ENCODE measurements around the gene GPR75. TPM values are rescaled to one million over a fixed set of nuclear protein-coding genes. Genes with fewer than 3 reads are reported as not detected.

The GPR75 gene
- total RNA-seq, 2 donors from 2014 or later: 1.3 to 2.5 TPM

- no peaks in the 10 kb centered on the region for H3K9me3 ChIP-seq
- H3K36me3 ChIP-seq: peaks cover 38% of the 10 kb centered on the region
- H3K27ac ChIP-seq: no peak overlapping the region
- H3K27me3 ChIP-seq: no peaks in the 10 kb centered on the region
- no peak overlapping the region for H3K4me3 ChIP-seq
- H3K4me1 ChIP-seq: no peaks in the 10 kb centered on the region
- no peak for TF ChIP-seq CTCF (IDR thresholded peaks at IDR 0.05)
- DNase-seq (ENCODE audit: low spot score): no peak
These were observed 6.2 kb upstream of the GPR75 start for GRCh38 chr2:53865962-53866361.

GRCh38 chr2:53865264-53865663 is 5.5 kb upstream of the GPR75 start:
- no peak for TF ChIP-seq CTCF (IDR thresholded peaks at IDR 0.05)
- Histone ChIP-seq H3K27me3 (no peaks in the 10 kb centered on the region), H3K36me3 (peaks cover 38% of the 10 kb centered on the region), H3K9me3 (no peaks in the 10 kb centered on the region), H3K27ac (no peak overlapping the region), H3K4me3 (no peak overlapping the region), H3K4me1 (peaks cover 0 to under 1% of the 10 kb centered on the region in 2 donors)
- DNase-seq (ENCODE audit: low spot score): no peak

DNA sequence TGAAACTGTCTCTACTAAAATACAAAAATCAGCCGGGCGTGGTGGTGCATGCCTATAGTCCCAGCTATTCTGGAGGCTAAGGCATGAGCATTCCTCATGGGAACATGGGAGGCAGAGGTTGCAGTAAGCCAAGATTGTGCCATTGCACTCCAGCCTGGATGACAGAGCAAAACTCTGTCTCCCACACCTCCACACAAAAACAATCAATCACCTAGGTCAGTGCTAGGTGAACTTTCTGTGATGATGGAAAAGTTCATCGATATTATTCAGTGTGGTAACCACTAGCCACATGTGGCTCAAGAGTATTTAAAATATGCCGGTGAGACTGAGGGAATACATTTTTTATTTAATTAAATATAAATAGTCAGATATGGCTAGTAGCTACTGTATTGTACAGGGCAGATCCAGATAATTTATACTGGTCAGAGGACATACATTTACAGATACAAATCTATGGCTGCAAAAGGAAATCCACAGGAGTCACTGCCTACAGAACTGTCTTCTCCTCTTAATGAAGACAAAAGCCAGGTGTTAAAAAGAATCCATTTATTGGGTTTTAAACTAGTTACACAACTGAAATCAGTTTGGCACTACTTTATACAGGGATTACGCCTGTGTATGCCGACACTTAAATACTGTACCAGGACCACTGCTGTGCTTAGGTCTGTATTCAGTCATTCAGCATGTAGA is 3.9 kb upstream of the GPR75 start:
- Histone ChIP-seq H3K27me3 (no peaks in the 10 kb centered on the region), H3K4me1 (peaks cover 0 to 12% of the 10 kb centered on the region in 2 donors), H3K36me3 (peaks cover 38% of the 10 kb centered on the region), H3K9me3 (no peaks in the 10 kb centered on the region), H3K4me3 (no peak overlapping the region), H3K27ac (no peak overlapping the region)
- TF ChIP-seq CTCF (IDR thresholded peaks at IDR 0.05): no peak
- no peak for DNase-seq (ENCODE audit: low spot score)

GRCh38 chr2:53861824-53862223 is 2.1 kb upstream of the GPR75 start:
- peaks cover 0 to 12% of the 10 kb centered on the region in 2 donors for H3K4me1 ChIP-seq
- peaks cover 28% of the 10 kb centered on the region for H3K36me3 ChIP-seq

DNA sequence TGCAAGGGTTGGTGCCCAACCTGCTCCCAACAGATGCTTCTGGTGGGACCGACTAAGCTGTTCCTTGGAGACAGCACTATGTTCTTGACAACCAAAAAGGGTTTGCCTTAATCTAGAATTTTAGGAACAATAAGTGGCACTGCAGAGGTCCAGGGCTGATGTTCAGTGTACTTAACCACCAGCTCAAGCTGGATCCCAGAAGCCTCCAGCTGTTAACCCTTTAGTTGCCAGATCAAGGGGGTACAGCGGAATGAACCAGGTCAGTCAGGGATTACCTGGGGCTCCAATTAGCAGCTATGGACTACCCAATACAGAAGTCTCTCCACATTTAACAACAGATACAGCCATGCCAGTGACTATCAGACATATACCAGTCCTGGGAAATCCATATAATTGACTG is 3.5 kb downstream of the GPR75 start:
- Histone ChIP-seq H3K4me3 (no peak overlapping the region), H3K4me1 (peaks cover 0 to 12% of the 10 kb centered on the region in 2 donors), H3K9me3 (no peaks in the 10 kb centered on the region), H3K36me3 (peaks cover 12% of the 10 kb centered on the region), H3K27me3 (no peaks in the 10 kb centered on the region), H3K27ac (no peak overlapping the region)
- no peak for DNase-seq (ENCODE audit: low spot score)
- TF ChIP-seq CTCF (IDR thresholded peaks at IDR 0.05): no peak

More at GRCh38 chr2:53861824-53862223, 2.1 kb upstream of the GPR75 start:
- no peak for TF ChIP-seq CTCF (IDR thresholded peaks at IDR 0.05)
- no peak for DNase-seq (ENCODE audit: low spot score)
- Histone ChIP-seq H3K27me3 (no peaks in the 10 kb centered on the region), H3K27ac (no peak overlapping the region), H3K4me3 (no peak overlapping the region), H3K9me3 (no peaks in the 10 kb centered on the region)

DNA sequence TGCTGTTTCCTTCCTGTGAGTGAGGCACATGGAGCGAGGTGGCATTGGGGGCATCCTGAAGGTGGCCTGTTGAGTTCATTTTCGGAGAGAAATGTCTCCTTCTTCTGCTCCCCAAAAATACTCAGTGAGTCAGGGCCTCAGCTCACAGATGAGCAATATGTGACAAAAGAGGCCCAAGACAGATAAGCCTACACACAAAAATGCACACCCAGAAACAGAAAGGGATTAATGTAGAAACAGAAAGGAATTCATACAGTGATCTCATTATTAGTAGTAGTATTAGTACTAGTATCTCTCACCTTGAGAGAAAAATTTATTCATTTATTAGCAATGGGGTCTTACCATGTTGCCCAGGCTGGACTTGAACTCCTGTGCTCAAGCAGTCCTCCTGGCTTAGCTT is 5.1 kb downstream of the GPR75 start:
- DNase-seq (ENCODE audit: low spot score): no peak
- TF ChIP-seq CTCF (IDR thresholded peaks at IDR 0.05): no peak
- Histone ChIP-seq H3K36me3 (peaks cover 12% of the 10 kb centered on the region), H3K27me3 (no peaks in the 10 kb centered on the region), H3K27ac (no peak overlapping the region), H3K9me3 (no peaks in the 10 kb centered on the region), H3K4me1 (peaks cover 0 to 5% of the 10 kb centered on the region in 2 donors), H3K4me3 (no peak overlapping the region)

All from right atrium auricular region (tissue), 2 donors.